ENCODE measurements around the gene DSCAM.

The DSCAM gene

DNA sequence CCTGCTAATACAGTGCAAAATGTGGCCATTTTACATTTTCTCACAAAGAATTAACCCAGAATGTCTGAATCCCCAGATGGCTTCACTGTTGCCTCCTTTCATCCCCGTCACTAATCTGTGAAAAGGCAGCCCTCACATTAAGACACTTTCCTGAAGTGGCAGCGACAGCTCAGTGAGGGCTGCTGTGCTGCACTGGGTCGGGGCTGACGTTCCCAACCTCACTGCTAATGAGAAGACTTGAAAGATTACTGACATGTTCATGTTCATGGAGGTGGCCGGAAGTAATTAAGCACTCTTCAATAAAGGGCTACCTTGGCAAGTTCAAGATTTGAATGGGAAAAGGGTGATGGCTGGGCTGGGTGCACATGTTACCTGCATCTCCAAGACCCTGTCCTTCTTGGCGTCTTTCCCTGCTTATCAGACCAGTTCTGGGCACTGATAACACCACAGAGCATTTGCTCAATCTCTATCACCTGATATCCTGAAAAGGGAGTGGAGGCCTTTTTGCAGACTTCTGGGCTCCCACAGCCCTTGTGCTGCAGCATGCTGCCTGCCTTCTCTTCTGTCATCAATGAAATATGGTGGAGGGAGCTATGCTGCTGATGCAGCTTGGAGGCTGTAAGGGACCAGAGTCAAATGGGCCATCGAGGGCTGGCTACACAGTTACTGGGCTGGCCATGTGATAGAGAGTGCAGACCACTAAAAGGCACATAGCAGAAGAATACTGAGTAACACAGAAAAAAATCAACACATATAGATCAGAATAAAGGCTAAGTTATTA, 596.3 kb downstream of the DSCAM start:
- H3K4me3 Mint-ChIP-seq, result no peak overlapping the region
- H3K27ac Mint-ChIP-seq, result no peak overlapping the region
- H3K36me3 Mint-ChIP-seq (ENCODE audit: low read depth), result peaks cover 2% of the 10 kb centered on the region
- H3K9me3 Mint-ChIP-seq, result peaks cover 68% of the 10 kb centered on the region
- H3K27me3 Mint-ChIP-seq (ENCODE audit: low read depth), result no peaks in the 10 kb centered on the region
- H3K4me1 Mint-ChIP-seq (ENCODE audit: low read depth), result no peaks in the 10 kb centered on the region

DNA sequence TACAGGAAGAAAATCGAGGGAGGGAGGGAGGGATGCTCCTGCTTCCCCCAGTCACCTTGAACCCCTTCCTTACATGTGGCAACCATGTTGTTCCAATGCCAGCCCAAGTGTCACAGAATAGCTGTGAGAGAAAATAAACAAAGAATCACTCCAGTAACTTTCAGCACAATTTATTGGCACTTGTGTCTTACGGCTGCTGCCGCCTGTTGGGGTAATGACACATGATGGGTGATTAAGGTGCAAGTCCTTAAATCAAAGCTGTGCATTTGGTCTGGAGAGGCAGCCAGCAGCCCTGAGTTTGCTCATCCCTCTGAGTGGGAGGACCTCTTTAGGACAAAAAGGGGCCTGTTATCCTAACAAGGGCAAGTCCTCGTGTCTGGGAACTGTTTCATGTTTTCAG, 602.0 kb downstream of the DSCAM start:
- peaks cover 52% of the 10 kb centered on the region for H3K9me3 Mint-ChIP-seq
- peaks cover under 1% of the 10 kb centered on the region for H3K36me3 Mint-ChIP-seq (ENCODE audit: low read depth)
- no peak overlapping the region for H3K27ac Mint-ChIP-seq

DNA sequence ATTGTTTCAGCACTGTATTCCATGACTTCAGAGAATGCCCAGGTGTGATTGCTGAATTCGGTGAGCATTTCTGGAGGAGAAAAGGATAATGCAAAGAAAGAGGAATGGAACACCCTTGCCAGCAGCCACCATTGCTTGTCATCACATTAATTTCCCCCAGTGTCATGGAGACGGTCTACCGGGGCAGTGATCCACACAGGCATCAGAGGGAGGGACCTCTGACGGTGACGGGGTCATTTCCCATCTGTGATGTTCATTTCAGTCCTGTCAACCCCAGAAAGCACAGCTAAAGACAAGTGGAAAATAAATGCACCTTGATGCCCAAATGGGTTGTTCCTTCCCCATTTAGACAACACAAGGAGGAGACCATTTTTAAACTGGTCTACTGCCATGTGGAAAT, 603.3 kb downstream of the DSCAM start:
- Mint-ChIP-seq H3K9me3 (peaks cover 43% of the 10 kb centered on the region), H3K36me3 (ENCODE audit: low read depth) (no peaks in the 10 kb centered on the region), H3K27me3 (ENCODE audit: low read depth) (no peaks in the 10 kb centered on the region), H3K4me3 (no peak overlapping the region), H3K4me1 (ENCODE audit: low read depth) (no peaks in the 10 kb centered on the region), H3K27ac (no peak overlapping the region)

More for the DNA sequence above, 602.0 kb downstream of the DSCAM start:
- Mint-ChIP-seq H3K4me3 (no peak overlapping the region), H3K4me1 (ENCODE audit: low read depth) (no peaks in the 10 kb centered on the region), H3K27me3 (ENCODE audit: low read depth) (no peaks in the 10 kb centered on the region)

DNA sequence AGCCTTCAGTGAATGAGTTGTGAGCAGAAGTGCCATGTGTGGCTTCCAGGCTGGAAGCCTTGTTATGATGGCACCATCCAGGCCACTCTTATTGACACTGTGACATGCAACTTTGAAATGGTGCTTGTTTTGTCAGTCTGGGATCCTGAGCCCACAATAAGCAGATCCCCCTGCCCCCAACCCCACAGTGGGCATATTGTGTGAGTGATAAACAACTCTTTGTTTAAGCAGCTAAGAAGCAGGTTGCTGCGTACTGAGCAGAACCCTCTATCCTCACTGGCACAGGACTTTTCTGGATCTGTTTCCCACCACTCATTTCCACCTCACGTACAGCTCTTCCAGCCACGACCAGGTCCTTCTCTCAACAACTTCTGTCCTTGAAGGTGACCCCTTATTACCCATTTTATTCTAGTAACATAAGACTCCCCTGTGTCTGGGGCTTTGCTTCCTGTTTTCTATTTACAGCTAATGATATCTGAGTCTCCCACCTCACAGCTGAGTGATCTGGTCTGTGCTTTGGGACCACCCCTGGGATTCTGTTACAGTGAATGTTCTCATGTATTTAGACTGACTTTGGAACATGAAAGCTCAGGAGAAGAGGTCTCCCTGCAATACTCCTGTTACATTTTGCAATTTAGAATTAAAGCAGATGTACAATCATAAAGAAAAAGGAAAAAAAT, 604.2 kb downstream of the DSCAM start:
- no peak overlapping the region for H3K4me3 Mint-ChIP-seq
- H3K4me1 Mint-ChIP-seq (ENCODE audit: low read depth), result no peaks in the 10 kb centered on the region
- H3K27me3 Mint-ChIP-seq (ENCODE audit: low read depth), result no peaks in the 10 kb centered on the region
- H3K36me3 Mint-ChIP-seq (ENCODE audit: low read depth), result no peaks in the 10 kb centered on the region
- no peak overlapping the region for H3K27ac Mint-ChIP-seq
- H3K9me3 Mint-ChIP-seq, result peaks cover 37% of the 10 kb centered on the region

DNA sequence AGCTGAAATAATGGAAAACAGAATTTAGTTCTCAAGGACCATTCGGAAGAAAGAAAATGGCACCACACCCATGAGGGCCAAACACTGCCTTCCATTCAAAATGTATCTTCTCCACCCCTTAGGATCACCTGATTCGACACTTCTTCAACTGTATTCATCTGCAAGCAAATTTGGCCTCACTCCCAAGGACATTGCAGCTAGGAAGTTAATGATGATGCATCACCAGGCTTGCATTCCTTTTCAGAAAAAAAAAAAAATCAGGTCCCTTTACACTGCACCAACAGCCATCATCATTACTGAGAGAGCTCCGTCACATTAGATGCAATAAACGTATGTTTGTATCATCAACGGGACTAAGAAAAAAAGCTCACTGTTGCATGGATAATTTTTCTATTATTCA, 611.4 kb downstream of the DSCAM start:
- Mint-ChIP-seq H3K27me3 (ENCODE audit: low read depth) (no peaks in the 10 kb centered on the region), H3K27ac (no peak overlapping the region), H3K36me3 (ENCODE audit: low read depth) (no peaks in the 10 kb centered on the region), H3K4me1 (ENCODE audit: low read depth) (no peaks in the 10 kb centered on the region), H3K9me3 (peaks cover 21% of the 10 kb centered on the region), H3K4me3 (no peak overlapping the region)

DNA sequence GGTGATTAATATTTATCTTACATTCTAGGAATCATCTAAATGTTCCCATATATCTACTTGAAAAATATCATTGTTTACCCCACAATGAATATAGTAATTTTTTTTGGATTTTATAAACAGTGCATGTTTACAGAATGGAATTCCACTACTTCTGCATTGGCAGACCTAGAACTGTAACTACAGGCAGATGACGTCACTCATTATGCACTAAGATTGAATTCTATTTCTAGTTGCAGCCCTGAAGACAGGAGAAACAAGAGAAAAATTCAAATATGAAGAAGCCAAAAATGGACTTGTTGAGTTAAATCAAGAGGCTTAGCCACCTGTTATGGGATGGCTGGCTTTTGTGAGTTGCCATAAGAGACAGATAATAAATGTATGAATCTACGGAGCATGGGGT, 615.0 kb downstream of the DSCAM start:
- Mint-ChIP-seq H3K9me3 (peaks cover 17% of the 10 kb centered on the region), H3K4me3 (no peak overlapping the region), H3K27me3 (ENCODE audit: low read depth) (no peaks in the 10 kb centered on the region), H3K27ac (no peak overlapping the region), H3K4me1 (ENCODE audit: low read depth) (no peaks in the 10 kb centered on the region), H3K36me3 (ENCODE audit: low read depth) (no peaks in the 10 kb centered on the region)

DNA sequence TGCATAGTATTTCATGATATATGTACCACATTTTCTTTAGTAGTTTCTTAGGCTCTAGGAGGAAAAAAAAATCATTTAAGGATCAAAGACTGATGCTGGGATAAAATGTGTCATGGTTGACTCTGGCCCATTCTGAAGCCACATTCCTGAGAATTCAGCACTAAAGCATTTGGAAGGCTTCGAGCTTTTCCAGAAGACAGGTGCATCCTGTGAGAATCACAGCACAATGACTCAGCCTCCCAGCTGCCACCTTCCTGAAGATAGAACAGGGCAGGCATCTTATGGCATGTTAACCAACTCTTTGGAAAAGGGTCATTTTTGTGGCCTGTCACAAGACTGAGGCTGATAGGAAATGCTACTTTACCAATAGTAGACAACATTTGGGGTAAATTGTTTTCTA, 619.9 kb downstream of the DSCAM start:
- no peak overlapping the region for H3K4me3 Mint-ChIP-seq
- H3K9me3 Mint-ChIP-seq, result peaks cover 27% of the 10 kb centered on the region
- H3K27me3 Mint-ChIP-seq (ENCODE audit: low read depth), result no peaks in the 10 kb centered on the region
- no peak overlapping the region for H3K27ac Mint-ChIP-seq
- H3K4me1 Mint-ChIP-seq (ENCODE audit: low read depth), result no peaks in the 10 kb centered on the region
- no peaks in the 10 kb centered on the region for H3K36me3 Mint-ChIP-seq (ENCODE audit: low read depth)

DNA sequence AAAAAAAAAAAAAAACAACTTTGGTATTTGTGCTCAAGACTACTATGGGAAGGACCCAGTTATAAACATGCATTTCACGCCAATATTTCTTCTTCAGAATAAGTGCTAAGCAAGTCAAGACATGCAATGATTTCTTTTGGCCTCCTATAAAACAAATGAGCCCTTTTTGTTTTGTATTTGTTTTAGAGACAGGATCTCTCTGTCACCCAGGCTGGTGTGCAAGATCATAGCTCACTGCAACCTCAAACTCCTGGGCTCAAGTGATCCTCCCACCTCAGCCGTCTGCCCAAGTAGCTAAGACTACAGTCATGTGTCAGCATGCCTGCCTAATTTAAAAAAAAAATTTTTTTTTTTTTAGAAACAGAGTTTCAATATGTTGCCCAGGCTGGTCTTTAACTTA, 631.0 kb downstream of the DSCAM start:
- H3K36me3 Mint-ChIP-seq (ENCODE audit: low read depth), result no peaks in the 10 kb centered on the region
- peaks cover 2% of the 10 kb centered on the region for H3K9me3 Mint-ChIP-seq
- no peak overlapping the region for H3K4me3 Mint-ChIP-seq
- H3K4me1 Mint-ChIP-seq (ENCODE audit: low read depth), result no peaks in the 10 kb centered on the region
- no peaks in the 10 kb centered on the region for H3K27me3 Mint-ChIP-seq (ENCODE audit: low read depth)
- H3K27ac Mint-ChIP-seq, result no peak overlapping the region

DNA sequence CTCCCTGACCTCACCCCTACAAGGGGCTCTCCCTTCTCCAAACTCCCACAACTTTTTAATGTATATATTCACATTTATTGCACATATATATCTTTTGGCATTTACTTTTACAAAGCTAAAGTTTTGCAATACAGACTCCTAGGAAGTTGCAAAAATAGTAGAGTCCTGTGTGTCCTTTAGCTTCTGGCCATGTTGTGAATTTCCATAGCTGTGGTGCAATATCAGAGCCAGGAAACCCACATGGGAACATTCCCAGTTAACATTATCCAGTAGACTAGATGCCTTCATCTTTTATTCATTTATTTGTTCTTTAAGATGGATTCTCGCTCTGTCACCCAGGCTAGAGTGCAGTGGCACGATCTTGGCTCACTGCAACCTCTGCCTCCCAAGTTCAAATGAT, 636.7 kb downstream of the DSCAM start:
- Mint-ChIP-seq H3K9me3 (peaks cover 11% of the 10 kb centered on the region), H3K27ac (no peak overlapping the region), H3K27me3 (ENCODE audit: low read depth) (no peaks in the 10 kb centered on the region), H3K36me3 (ENCODE audit: low read depth) (no peaks in the 10 kb centered on the region), H3K4me1 (ENCODE audit: low read depth) (no peaks in the 10 kb centered on the region), H3K4me3 (no peak overlapping the region)

DNA sequence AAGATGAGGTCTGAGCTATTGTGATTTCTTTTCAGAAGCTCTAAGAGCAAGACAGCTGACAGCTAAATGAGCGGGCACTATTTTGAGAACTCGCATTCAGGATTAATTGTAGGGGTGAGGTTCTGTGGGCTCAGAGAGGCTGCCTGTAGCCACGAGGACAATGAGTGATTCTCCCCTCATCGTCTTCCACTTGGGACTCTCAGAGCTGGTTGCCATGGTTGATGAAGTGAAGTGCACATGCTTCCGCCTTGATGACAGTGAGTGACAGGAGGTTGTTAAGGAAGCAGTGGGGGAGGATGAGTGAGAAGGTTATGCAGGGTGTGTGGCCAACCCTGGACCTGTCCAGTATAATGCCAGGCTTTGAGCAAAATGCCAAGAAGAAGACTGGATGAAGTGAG, 638.0 kb downstream of the DSCAM start:
- Mint-ChIP-seq H3K9me3 (peaks cover 11% of the 10 kb centered on the region), H3K36me3 (ENCODE audit: low read depth) (no peaks in the 10 kb centered on the region), H3K4me1 (ENCODE audit: low read depth) (no peaks in the 10 kb centered on the region), H3K27me3 (ENCODE audit: low read depth) (no peaks in the 10 kb centered on the region), H3K27ac (no peak overlapping the region), H3K4me3 (no peak overlapping the region)

DNA sequence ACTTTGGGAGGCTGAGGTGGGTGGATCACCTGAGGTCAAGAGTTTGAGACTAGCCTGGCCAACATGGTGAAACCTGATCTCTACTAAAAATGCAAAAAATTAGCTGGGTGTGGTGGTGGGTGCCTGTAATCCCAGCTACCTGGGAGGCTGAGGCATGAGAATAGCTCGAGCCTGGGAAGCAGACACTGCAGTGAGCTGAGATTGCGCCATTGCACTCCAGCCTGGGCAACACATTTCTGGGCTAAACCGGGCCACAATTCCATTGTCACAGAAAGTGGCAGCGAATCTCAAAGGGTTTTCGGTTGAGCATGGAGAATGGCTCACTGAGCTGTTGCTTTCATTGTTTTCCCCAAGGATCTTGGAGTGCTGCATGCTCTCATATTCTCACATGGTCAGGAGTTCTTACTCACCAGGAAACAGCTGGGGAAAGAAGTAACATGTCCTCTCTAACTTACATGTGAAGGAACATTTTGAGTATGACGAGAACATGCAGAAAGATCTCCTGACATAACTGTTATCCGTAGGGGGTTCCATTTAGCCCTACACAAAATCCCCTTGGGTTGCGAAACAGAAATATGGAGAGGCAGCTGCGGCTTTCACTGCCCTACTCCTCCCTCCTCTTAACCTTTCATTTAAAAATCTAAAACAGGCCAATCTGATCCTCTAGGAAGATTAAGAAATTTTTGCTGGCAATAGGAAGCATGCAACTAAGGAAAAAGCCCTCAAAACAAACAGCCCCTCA, 638.6 kb downstream of the DSCAM start:
- Mint-ChIP-seq H3K9me3 (peaks cover 11% of the 10 kb centered on the region), H3K27me3 (ENCODE audit: low read depth) (no peaks in the 10 kb centered on the region), H3K4me3 (no peak overlapping the region), H3K36me3 (ENCODE audit: low read depth) (no peaks in the 10 kb centered on the region), H3K4me1 (ENCODE audit: low read depth) (no peaks in the 10 kb centered on the region), H3K27ac (no peak overlapping the region)

DNA sequence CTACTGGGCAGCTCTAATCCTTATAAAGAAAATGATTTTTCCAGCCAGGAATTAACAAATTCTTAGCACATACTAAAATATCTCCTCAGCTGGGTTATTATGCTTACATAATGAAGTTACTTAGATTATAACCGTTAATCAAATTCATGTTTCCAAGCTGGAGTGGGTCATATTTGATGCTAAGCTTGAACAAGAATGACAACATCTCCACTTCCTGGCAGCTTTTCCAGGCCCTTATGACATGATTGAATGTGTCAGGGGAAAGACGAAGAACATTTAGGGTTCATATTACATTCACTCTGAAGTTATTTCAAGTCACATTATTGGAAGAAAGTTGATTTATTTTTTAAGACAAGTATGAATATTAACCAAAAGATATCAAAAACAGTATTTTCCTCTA, 646.0 kb downstream of the DSCAM start:
- H3K9me3 Mint-ChIP-seq, result peaks cover 23% of the 10 kb centered on the region
- no peaks in the 10 kb centered on the region for H3K27me3 Mint-ChIP-seq (ENCODE audit: low read depth)
- no peaks in the 10 kb centered on the region for H3K4me1 Mint-ChIP-seq (ENCODE audit: low read depth)

DNA sequence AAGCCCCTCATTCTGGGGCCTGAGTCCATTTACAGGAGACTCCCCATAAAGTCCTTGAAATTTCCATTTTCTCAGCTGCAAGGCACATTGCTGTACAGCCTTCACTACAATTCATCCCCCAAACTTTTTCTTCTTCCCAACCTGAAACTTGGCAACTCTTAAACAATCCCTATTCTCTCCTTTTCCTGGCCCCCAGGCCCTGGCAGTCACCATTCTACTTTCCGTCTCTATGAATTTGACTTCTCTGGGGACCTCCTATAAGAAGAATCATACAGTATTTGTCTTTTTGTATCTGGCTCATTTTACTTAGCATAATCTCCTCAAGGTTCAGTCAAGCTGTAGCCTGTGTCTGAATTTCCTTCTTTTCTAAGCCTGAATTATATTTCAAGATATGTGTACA, 646.8 kb downstream of the DSCAM start:
- H3K9me3 Mint-ChIP-seq, result peaks cover 27% of the 10 kb centered on the region
- H3K27me3 Mint-ChIP-seq (ENCODE audit: low read depth), result no peaks in the 10 kb centered on the region
- no peak overlapping the region for H3K27ac Mint-ChIP-seq
- no peak overlapping the region for H3K4me3 Mint-ChIP-seq
- no peaks in the 10 kb centered on the region for H3K4me1 Mint-ChIP-seq (ENCODE audit: low read depth)
- no peaks in the 10 kb centered on the region for H3K36me3 Mint-ChIP-seq (ENCODE audit: low read depth)

More for the DNA sequence above, 646.0 kb downstream of the DSCAM start:
- Mint-ChIP-seq H3K27ac (no peak overlapping the region), H3K4me3 (no peak overlapping the region), H3K36me3 (ENCODE audit: low read depth) (no peaks in the 10 kb centered on the region)

DNA sequence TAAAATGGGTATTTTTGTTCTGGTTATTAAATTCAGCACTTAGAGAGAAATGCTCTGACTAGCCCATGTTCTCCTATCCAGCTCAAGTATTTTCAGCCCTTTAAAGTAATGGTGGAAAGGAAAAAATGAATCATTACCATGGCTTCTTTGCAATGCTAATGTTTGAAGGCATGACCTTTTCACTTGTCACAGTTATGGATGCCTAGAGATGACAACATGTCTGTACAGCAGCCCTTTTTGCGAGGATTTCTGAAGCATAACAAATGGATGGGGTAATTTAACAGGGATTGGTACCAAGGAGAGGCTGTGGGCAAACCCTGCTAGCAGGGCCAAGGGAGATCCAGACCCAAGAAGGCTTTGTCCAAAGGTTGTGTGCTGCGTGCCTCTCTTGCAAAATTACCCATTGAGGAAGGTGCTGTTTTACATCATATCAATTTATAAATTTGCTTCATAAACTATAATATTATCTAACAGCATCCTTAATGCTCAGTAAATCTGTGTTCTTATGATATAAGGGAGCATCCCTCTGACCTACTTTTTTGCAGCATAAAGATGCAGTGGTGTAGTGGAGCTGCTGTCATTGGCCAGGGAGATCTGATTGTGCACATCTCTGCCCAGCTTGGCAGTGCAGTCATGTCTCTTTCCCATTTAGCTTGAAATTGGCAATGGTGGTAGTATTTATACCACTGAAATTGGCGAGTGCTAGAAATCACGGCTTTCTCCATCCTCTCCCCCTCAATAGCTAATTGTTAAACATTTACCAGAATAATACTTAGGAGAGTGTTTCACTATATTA, 652.6 kb downstream of the DSCAM start:
- Mint-ChIP-seq H3K27ac (no peak overlapping the region), H3K27me3 (ENCODE audit: low read depth) (no peaks in the 10 kb centered on the region), H3K9me3 (peaks cover 35% of the 10 kb centered on the region), H3K4me1 (ENCODE audit: low read depth) (no peaks in the 10 kb centered on the region), H3K4me3 (no peak overlapping the region), H3K36me3 (ENCODE audit: low read depth) (no peaks in the 10 kb centered on the region)
